ENCODE measurements around the gene SPRYD4.
"Not testable (repeated sequence)": the region's sequence is repeated elsewhere in the genome, so short reads cannot be mapped to it uniquely, and the experiment has no call there.

Gene SPRYD4

GRCh38 chr12:56476143-56476542 lies 7.8 kb downstream of the SPRYD4 start:
- DNase-seq (ENCODE audit: low read depth in 1 of 2, low spot score in 1 of 2) = no peak

DNA sequence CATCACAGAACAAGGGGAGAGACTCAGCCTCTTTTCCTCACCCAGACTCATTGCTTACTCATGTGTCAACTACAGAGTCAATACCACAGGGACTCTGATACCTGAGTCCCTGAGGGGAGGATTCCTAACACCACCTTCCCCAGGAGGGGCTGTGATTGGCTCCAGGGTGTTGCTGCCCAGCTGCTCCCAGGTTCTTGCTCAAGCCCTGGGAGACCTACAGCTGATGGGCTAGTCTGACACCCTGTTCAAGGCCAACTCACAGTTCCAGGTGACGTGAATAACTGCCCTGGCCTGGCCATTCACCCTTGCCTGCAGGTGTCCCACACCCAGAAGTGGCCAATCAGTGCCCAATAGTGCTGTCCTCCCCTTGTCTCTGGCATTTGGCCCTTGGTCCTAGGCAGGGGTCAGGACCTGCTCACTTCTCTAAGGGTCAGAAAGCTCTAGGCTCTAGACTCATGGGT lies 8.6 kb downstream of the SPRYD4 start:
- DNase-seq (ENCODE audit: low read depth in 1 of 2, low spot score in 1 of 2) = no peak

DNA sequence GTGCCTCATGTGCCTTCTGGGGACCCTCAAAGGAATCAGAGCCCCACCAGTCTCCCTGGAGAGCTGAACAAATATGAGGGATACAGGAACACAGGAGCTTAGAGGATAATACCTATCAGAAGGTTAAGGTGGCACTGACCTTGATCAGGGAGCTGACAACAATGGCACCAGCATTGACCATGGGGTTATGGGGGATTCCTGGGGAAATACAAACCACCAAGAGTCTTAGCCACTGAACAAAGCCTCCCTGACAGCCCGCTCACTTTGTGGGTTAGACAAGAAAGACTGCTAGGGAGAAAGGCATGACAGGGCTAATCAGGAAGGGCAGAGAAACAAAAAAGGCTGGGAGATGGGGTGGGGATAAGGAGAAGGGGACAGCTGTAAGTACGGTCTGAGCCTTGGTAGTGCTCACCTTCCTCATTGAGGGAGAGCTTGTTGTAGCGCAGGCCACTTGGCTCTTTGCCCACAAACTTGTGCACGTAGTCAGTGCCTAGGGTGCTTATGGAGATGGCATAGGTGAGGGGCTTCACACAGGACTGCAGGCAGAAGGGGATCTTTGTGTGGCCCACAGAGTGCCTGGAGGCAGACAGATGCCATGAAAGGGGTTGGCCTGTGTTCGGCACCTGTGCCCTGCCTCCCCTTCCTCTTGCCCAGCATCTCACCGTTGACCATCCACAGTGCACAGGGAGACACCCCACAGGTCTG lies 9.3 kb downstream of the SPRYD4 start:
- DNase-seq (ENCODE audit: low read depth in 1 of 2, low spot score in 1 of 2) = no peak

DNA sequence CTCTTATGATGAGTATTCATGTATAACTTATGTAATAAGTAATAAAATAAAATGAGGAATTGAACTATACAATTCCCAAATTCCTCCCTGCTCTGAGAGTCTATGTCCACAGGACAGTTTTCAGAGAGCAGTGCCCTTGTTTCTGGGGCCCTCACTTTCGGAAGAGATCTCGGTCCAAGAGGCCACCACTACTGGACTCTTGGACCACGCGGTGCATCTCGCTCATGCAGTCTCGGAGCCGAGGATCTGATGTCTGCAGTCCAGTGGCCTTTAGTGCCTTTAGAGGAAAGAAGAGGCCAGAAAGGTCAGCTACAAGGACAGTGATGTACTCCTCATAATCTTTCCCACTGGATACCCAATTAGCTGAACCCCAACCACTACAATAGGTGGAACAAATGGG lies 11.2 kb downstream of the SPRYD4 start:
- DNase-seq (ENCODE audit: low read depth in 1 of 2, low spot score in 1 of 2) = no peak

DNA sequence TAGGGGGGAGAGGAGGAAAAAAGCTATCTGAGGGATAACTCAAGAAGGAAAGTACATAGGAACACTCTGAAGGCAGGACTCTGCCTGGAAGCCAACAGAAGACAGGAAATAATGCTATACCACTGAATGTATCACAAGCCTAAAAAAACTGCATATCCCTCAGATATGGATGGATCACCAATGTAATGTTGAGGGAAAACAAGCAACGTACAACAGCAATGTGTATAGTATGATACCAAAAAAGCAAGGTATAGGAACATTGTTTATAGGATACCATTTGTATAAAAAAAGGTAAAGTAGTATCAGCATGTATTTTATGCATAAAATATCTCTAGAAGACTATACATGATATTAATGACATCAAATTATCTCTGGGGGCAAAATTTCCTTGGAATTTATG lies 16.2 kb downstream of the SPRYD4 start:
- DNase-seq (ENCODE audit: low read depth in 1 of 2, low spot score in 1 of 2) = no peak

DNA sequence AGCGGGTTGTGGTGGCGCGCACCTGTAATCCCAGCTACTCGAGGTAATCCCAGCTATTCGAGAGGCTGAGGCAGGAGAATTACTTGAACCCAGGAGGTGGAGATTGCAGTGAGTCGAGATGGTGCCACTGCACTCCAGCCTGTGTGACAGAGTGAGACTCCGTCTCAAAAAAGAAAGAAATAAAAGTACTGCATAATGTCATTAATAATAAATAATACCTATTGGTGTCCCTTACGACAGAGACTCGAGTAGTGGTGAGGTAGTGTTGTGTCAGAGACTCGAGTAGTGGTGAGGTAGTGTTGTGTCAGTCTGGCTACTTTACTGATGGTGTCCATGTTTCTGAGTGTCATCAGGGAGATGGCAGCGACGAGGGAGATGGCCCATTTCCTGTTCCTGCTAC lies 18.3 kb downstream of the SPRYD4 start:
- no peak for DNase-seq (ENCODE audit: low read depth in 1 of 2, low spot score in 1 of 2)

- peak in 1 of 2 donors; percentile 7 for DNase-seq (ENCODE audit: low read depth in 1 of 2, low spot score in 1 of 2)
These were observed 19.2 kb downstream of the SPRYD4 start for GRCh38 chr12:56487448-56488040.

DNA sequence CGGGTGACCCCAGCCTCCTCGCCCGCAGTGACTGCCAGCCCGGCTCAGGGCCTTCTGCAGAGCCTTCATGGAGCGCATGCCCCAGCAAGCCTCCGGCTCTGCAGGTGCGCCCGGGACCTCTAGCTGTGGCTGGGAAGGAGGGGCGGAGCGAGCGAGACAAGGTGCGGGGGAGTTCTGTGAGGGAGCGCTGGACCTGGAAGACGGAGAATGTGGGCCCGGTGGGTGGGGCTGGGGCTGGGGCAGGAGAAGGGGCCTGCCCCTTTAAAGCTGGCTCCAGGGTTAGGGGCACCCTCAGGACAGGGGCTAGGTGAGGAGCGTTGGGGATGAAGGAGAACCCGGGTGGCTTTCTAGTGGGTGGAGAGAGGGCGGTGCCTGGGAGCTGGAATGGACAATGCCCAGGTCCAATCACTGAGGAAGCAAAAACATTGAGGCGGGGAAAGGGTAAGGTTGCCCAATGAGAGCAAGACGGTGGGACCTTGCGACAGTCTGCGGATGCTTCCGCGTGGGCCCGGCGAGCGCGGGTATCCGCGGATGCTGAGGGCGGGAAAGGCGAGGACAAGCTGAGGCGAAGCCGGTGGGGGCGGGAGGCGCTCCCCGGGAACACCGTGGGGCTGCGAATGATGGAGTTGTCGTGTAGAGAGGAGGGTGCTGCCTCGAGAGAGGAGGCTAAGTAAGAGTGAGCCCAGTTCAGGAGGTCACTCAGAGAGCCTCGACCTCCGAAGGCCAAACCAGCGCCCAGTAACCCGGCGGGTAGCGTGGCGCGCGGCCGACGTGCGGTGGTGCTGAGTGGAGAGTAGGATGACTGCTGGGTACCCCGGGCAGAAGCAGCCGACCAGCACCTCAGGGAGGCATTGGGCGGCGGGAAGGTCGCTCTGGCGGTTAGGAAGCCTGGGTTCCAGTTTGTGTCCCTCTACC lies 19.9 kb downstream of the SPRYD4 start, which contains the start of gene GLS2:
Gene GLS2, minus strand, starts transcription at position 121 of the 915 bp plus-strand sequence. Its CDS starts 43 bp downstream, at position 78.
- DNase-seq (ENCODE audit: low read depth in 1 of 2, low spot score in 1 of 2) = peak; percentile 44 to 55

DNA sequence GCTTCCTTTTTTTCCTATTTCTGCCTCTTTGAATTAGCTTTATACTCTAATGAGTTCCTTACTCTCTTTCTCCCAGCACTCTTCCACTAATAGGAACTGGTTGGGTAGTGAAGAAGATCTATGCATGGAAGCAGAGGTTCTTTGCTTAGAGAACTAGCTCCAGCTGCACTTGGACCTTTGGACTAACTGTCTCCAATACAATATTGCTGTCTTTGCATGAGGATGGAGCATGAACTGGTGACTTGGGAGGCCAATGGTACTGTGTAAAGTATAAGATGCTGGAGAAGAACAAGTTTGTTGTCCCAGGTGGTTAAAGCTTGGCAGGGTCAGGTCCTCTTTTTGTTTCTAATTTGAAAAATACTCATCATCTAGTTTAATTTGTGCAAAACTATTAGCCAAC lies 22.0 kb downstream of the SPRYD4 start:
- no peak for DNase-seq (ENCODE audit: low read depth in 1 of 2, low spot score in 1 of 2)

DNA sequence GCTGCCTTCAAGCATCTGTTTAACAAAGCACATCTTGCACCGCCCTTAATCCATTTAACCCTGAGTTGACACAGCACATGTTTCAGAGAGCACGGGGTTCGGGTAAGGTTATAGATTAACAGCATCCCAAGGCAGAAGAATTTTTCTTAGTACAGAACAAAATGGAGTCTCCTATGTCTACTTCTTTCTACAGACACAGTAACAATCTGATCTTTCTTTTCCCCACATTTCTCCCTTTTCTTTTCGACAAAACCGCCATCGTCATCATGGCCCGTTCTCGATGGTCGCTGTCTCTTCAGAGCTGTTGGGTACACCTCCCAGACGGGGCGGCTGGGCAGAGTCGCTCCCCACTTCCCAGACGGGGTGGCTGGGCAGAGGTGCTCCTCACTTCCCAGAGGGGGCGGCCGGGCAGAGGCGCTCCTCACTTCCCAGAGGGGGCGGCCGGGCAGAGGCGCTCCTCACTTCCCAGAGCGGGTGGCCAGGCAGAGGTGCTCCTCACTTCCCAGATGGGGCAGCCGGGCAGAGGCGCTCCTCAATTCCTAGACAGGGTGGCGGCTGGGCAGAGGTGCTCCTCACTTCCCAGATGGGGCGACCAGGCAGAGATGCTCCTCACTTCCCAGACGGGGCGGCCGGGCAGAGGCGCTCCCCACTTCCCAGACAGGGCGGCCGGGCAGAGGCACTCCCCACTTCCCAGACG lies 25.2 kb downstream of the SPRYD4 start:
- DNase-seq (ENCODE audit: low read depth in 1 of 2, low spot score in 1 of 2) = not testable (repeated sequence)

DNA sequence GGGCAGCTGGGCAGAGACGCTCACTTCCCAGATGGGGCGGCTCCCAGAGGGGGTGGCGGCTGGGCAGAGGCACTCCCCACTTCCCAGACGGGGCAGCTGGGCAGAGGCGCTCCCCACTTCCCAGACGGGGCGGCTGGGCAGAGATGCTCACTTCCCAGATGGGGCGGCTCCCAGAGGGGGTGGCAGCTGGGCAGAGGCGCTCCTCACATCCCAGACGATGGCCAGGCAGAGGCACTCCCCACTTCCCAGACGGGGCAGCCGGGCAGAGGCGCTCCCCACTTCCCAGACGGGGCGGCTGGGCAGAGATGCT lies 25.7 kb downstream of the SPRYD4 start:
- DNase-seq (ENCODE audit: low read depth in 1 of 2, low spot score in 1 of 2) = not testable (repeated sequence)

GRCh38 chr12:56494481-56494880 lies 26.1 kb downstream of the SPRYD4 start:
- DNase-seq (ENCODE audit: low read depth in 1 of 2, low spot score in 1 of 2) = not testable (repeated sequence)

DNA sequence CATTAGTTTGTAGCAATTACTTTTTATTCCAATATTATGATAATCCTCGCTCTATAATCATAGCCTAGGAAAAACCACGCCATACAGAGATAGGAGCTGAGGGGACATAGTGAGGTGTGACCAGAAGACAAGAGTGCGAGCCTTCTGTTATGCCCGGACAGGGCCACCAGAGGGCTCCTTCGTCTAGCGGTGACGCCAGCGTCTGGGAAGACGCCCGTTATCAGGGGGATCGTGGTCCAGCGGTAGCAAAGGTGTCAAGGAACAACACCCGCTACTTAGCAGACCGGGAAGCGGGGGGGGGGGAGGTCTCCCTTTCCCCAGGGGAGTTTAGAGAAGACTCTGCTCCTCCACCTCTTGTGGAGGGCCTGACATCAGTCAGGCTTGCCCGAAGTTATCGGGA lies 28.3 kb downstream of the SPRYD4 start:
- DNase-seq (ENCODE audit: low read depth in 1 of 2, low spot score in 1 of 2) = peak; percentile 15 to 35

DNA sequence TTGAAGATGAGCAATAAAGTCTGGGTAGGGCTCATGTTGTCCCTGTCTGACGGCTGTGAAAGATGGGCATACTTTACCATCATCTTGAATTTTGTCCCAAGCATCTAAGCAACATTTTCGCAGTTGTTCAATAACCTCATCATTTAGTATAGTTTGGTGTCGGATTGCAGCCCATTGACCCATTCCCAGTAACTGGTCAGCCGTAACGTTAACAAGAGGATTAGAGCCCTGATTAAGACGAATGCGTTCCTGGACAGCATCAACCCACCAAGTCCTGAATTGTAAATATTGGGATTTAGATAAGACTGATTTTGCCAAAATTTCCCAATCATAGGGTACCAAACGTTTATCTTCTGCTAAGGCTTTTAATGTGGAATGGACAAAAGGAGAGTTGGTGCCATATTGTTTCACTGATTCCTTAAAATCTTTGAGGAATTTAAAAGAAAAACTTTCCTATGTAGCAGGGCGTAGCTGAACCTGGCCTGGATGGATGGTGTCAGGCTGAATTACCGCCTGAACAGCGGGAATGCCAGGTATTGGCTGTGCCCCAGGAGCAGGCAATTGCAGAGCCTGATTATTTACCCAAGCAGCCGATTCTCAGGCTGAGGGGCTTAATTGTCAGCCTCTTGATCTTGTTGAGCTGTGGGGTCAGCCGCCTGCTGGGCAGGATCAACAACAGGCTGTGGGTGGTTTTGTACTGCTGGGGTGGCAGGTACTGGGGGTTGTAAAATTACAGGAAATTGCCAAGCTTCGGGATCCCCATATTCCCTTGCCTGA lies 29.9 kb downstream of the SPRYD4 start:
- not testable (repeated sequence) for DNase-seq (ENCODE audit: low read depth in 1 of 2, low spot score in 1 of 2)

DNA sequence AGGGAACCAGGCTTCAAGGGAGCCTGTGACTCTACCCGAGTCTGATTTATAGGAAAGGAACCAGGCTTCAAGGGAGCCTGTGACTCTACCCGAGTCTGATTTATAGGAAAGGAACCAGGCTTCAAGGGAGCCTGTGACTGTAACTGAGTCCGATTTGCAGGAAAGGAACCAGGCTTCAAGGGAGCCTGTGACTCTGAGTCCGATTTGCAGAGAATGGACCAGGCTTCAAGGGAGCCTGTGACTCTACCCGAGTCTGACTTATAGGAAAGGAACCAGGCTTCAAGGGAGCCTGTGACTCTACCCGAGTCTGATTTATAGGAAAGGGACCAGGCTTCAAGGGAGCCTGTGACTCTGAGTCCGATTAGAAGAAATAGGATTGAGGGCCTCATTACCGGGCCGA lies 31.1 kb downstream of the SPRYD4 start:
- DNase-seq (ENCODE audit: low read depth in 1 of 2, low spot score in 1 of 2) = not testable (repeated sequence)

DNA sequence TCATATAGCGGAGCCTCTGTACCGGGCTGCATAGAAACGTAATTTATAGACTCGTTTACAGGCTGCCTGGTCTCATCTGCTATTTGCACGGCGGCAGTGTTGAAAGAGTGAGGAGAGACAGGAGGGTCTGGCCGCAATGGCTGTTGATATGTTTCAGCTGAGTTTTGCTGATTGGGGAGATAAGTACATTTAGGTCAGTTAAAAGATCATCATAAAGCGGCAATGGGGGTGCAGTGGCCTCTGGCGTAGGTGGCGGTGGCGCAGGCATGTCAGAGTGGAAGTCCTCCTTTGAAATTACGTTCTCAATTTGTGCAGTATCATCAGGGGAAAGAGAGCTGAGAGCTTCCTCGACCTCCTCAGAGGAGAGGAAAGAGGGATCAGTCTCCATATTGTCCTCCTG lies 31.5 kb downstream of the SPRYD4 start:
- DNase-seq (ENCODE audit: low read depth in 1 of 2, low spot score in 1 of 2) = not testable (repeated sequence)

GRCh38 chr12:56510786-56511185 lies 42.4 kb downstream of the SPRYD4 start:
- no peak for DNase-seq (ENCODE audit: low read depth in 1 of 2, low spot score in 1 of 2)

GRCh38 chr12:56514014-56514318 lies 45.6 kb downstream of the SPRYD4 start:
- not testable (repeated sequence) for DNase-seq (ENCODE audit: low read depth in 1 of 2, low spot score in 1 of 2)

DNA sequence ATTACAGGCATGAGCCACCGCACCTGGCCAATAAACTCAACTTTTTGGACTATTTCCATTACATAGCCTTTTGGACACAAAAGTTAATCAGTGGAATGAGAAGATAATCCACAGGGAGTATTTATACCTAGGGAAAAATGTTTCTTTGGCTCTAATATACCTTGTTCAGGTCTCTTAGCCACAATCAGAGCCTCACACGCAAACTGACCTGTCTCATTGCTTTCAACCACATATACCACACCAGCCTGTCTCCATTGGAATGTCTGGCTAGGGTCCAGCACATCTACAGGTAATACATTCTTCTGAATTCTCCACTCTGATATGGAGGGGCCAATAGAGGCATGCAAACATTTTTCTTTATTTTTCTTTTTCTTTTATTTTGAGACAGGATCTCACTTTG lies 49.5 kb downstream of the SPRYD4 start:
- DNase-seq (ENCODE audit: low read depth in 1 of 2, low spot score in 1 of 2) = no peak

GRCh38 chr12:56518570-56518969 lies 50.2 kb downstream of the SPRYD4 start:
- DNase-seq (ENCODE audit: low read depth in 1 of 2, low spot score in 1 of 2) = no peak

GRCh38 chr12:56520048-56520447 lies 51.7 kb downstream of the SPRYD4 start:
- no peak for DNase-seq (ENCODE audit: low read depth in 1 of 2, low spot score in 1 of 2)

All from activated T-helper 1 cell treated with anti-CD3 and anti-CD28 coated beads, Interleukin-2, amount 50 U/mL, for 16 hours (primary cell).